Panc1 (cell line): Measurements from ENCODE around the gene PLA2G2C. TPM values are rescaled to one million over a fixed set of nuclear protein-coding genes. Genes with fewer than 3 reads are reported as not detected.

Experiments
- ATAC-seq: fragments of 200-7000 bp; cut with Tn5 transposase; 2 replicates; pipeline ENCODE4 v1.9.1; 2020; ENCODE audit warnings: mild to moderate bottlenecking, moderate library complexity
- BruUV-seq: library from RNA; stranded (reverse); fragments of 400-500 nt; replicated peaks from 2 replicates; lab custom pipeline; 2021; lab: Mats Ljungman, UMichigan
- CTCF ChIA-PET: fragments of 300-600 bp; sonication (Branson Sonifier 250); formaldehyde crosslinking; loops from one replicate; lab custom pipeline; 2022; ENCODE audit warnings: antibody characterized with exemption; lab: Charles Lee
- POLR2A ChIA-PET: fragments of 300-600 bp; sonication (Branson Sonifier 250); formaldehyde crosslinking; loops from one replicate; lab custom pipeline; 2022; ENCODE audit warnings: antibody characterized with exemption; lab: Charles Lee
- DNase-seq: peaks from one replicate; pipeline ENCODE4 v3.0.0-alpha.2; 2010; ENCODE audit warnings: low read depth, low spot score
- H3K27ac ChIP-seq: 2 replicates; pipeline ENCODE4 v1.5.1; 2011; ENCODE audit warnings: mild to moderate bottlenecking, low read length, inconsistent platforms
- H3K27me3 ChIP-seq: fragments of 200-500 bp; sonication (Bioruptor generic); 2 replicates; pipeline ENCODE4 v1.6.0; 2014; ENCODE audit warnings: low read length, inconsistent platforms; ENCODE audit not compliant: control insufficient read depth, insufficient read depth
- H3K36me3 ChIP-seq: fragments of 200-500 bp; sonication (Bioruptor generic); 2 replicates; pipeline ENCODE4 v1.5.1; 2014; ENCODE audit warnings: inconsistent platforms, mild to moderate bottlenecking, low read length, moderate library complexity; ENCODE audit not compliant: control insufficient read depth, insufficient read depth
- H3K4me1 ChIP-seq: 2 replicates; pipeline ENCODE4 v1.5.1; 2011; ENCODE audit warnings: inconsistent platforms, mild to moderate bottlenecking, low read length, moderate library complexity; ENCODE audit not compliant: control insufficient read depth, insufficient read depth
- H3K4me3 ChIP-seq, 2 experiments: 2 replicates each; pipeline ENCODE4 v1.5.1; 2011 to 2012; ENCODE audit warnings: low read depth in 2 of 2, low read length in 2 of 2, mild to moderate bottlenecking in 2 of 2, inconsistent platforms in 1 of 2, moderate library complexity in 1 of 2
- H3K9me3 ChIP-seq: fragments of 200-500 bp; sonication (Bioruptor generic); 2 replicates; pipeline ENCODE4 v1.5.1; 2014; ENCODE audit warnings: low read depth, mild to moderate bottlenecking, inconsistent platforms, low read length, moderate library complexity; ENCODE audit not compliant: control insufficient read depth, insufficient read depth
- POLR2AphosphoS5 ChIP-seq: IDR thresholded peaks from 2 replicates; pipeline ENCODE4 v1.6.1; 2012; ENCODE audit warnings: mild to moderate bottlenecking, low read depth, low read length, moderate library complexity
- SIN3A ChIP-seq: IDR thresholded peaks from 2 replicates; pipeline ENCODE4 v1.6.1; 2012; ENCODE audit warnings: low read depth, mild to moderate bottlenecking, low read length, moderate library complexity, borderline replicate concordance; ENCODE audit not compliant: insufficient read depth
- TCF7L2 ChIP-seq: IDR thresholded peaks from 2 replicates; pipeline ENCODE4 v1.6.1; 2011; ENCODE audit warnings: mild to moderate bottlenecking, low read depth, low read length, inconsistent platforms
- in situ Hi-C: cut with HindIII; loops from 2 replicates; pipeline ENCODE4 v1.10.0; 2016; ENCODE audit warnings: low sequenced_read_pairs, low pct_unique_long_range_greater_than_20kb
- intact Hi-C: fragments of 100-400 bp; cut with micrococcal nuclease; formaldehyde crosslinking; loops from one replicate; pipeline ENCODE4 v1.10.0; 2022; ENCODE audit not compliant: unreplicated experiment
- total RNA-seq: library from RNA; stranded (reverse); gene quantifications from one replicate; pipeline ENCODE4 v1.2.1, GENCODE V29; 2021; ENCODE audit not compliant: unreplicated experiment
- TF ChIP-seq, protein P1 (sequence below), 2 experiments: IDR thresholded peaks; 2 replicates each; pipeline ENCODE4 v1.6.1; 2011 to 2012; ENCODE audit warnings: low read depth in 2 of 2, control low read depth in 1 of 2, low read length in 1 of 2, mild to moderate bottlenecking in 1 of 2, moderate library complexity in 1 of 2; ENCODE audit not compliant: insufficient read depth in 1 of 2
- TF ChIP-seq, protein P2 (sequence below): fragments of 450-650 bp; IDR thresholded peaks from 2 replicates; pipeline ENCODE4 v1.5.1; 2017; ENCODE audit warnings: mild to moderate bottlenecking

Gene PLA2G2C
- total RNA-seq, 1 experiment from 2014 or later = not detected

DNA sequence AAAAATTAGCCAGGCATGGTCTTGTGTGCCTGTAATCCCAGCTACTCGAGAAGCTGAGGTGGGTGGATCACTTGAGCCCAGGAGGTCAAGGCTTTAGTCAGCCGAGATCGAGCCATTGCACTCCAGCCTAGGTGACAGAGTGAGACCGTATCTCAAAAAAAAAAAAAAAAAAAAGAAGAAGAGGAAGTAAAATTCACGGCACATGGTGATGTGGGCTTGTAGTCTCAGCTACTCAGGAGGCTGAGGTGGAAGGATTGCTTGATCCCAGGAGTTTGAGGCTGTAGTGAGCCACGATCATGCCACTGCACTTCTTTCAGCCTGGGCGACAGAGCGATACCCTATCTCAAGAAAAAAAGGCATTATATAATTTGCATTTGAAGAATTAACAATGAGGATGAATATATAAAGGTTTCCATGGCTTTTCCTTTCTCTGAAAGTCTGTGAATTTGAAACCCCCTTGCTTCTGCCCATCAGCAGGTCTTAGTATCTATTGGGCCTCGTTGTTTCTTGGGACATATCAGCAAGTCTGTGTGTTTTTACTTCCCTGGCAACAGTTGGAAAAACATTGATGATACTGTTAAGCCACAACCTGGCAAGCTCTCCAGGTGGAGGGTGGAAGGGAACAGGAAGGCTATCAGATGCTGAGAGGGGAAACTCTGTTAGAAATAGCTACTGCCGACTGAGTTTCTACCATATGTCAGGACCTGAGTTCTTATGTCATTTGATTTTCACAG is 62.4 kb downstream of the PLA2G2C start:
- DNase-seq (no peak), ATAC-seq (no peak)
- H3K36me3 ChIP-seq = no peaks in the 10 kb centered on the region
- H3K9me3 ChIP-seq = no peaks in the 10 kb centered on the region
- BruUV-seq = no TSS peak
- intact Hi-C loops (no loop called here), in situ Hi-C loops (no loop called here)
- peaks cover 12% of the 10 kb centered on the region for H3K27me3 ChIP-seq
- TF ChIP-seq, protein P1, sequence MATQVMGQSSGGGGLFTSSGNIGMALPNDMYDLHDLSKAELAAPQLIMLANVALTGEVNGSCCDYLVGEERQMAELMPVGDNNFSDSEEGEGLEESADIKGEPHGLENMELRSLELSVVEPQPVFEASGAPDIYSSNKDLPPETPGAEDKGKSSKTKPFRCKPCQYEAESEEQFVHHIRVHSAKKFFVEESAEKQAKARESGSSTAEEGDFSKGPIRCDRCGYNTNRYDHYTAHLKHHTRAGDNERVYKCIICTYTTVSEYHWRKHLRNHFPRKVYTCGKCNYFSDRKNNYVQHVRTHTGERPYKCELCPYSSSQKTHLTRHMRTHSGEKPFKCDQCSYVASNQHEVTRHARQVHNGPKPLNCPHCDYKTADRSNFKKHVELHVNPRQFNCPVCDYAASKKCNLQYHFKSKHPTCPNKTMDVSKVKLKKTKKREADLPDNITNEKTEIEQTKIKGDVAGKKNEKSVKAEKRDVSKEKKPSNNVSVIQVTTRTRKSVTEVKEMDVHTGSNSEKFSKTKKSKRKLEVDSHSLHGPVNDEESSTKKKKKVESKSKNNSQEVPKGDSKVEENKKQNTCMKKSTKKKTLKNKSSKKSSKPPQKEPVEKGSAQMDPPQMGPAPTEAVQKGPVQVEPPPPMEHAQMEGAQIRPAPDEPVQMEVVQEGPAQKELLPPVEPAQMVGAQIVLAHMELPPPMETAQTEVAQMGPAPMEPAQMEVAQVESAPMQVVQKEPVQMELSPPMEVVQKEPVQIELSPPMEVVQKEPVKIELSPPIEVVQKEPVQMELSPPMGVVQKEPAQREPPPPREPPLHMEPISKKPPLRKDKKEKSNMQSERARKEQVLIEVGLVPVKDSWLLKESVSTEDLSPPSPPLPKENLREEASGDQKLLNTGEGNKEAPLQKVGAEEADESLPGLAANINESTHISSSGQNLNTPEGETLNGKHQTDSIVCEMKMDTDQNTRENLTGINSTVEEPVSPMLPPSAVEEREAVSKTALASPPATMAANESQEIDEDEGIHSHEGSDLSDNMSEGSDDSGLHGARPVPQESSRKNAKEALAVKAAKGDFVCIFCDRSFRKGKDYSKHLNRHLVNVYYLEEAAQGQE (IDR thresholded peaks at IDR 0.05; ENCODE audit: insufficient read depth in 1 of 2, low read depth in 2 of 2, low read length in 1 of 2) = no peak
- no peak for TF ChIP-seq SIN3A
- POLR2A ChIA-PET = no interaction called here
- CTCF ChIA-PET = interaction anchor here (0.6 kb wide), 1 partner anchor 64 kb away, joined by 11 read pairs; no protein-coding TSS in a partner anchor
- no peaks in the 10 kb centered on the region; the same call in 1 of the 2 replicates for H3K4me1 ChIP-seq
- H3K27ac ChIP-seq = no peak overlapping the region
- no peak overlapping the region for H3K4me3 ChIP-seq

GRCh38 chr1:20120796-20121195 is 65.5 kb downstream of the PLA2G2C start:
- BruUV-seq = no TSS peak

More at GRCh38 chr1:20120796-20121195, 65.5 kb downstream of the PLA2G2C start:
- no peaks in the 10 kb centered on the region for H3K9me3 ChIP-seq
- DNase-seq (no peak), ATAC-seq (no peak)
- H3K27me3 ChIP-seq = peaks cover 16% of the 10 kb centered on the region
- intact Hi-C loops (no loop called here), in situ Hi-C loops (no loop called here)
- ChIA-PET POLR2A (interaction anchor here (0.5 kb wide), 1 partner anchor 11 kb away, joined by 3 read pairs; no protein-coding TSS in a partner anchor), CTCF (no interaction called here)
- no peak overlapping the region for H3K4me3 ChIP-seq
- no peak for TF ChIP-seq SIN3A
- TF ChIP-seq, protein P1 (IDR thresholded peaks at IDR 0.05; ENCODE audit: insufficient read depth in 1 of 2, low read depth in 2 of 2, low read length in 1 of 2) = no peak
- TF ChIP-seq TCF7L2 = no peak
- TF ChIP-seq, protein P2, sequence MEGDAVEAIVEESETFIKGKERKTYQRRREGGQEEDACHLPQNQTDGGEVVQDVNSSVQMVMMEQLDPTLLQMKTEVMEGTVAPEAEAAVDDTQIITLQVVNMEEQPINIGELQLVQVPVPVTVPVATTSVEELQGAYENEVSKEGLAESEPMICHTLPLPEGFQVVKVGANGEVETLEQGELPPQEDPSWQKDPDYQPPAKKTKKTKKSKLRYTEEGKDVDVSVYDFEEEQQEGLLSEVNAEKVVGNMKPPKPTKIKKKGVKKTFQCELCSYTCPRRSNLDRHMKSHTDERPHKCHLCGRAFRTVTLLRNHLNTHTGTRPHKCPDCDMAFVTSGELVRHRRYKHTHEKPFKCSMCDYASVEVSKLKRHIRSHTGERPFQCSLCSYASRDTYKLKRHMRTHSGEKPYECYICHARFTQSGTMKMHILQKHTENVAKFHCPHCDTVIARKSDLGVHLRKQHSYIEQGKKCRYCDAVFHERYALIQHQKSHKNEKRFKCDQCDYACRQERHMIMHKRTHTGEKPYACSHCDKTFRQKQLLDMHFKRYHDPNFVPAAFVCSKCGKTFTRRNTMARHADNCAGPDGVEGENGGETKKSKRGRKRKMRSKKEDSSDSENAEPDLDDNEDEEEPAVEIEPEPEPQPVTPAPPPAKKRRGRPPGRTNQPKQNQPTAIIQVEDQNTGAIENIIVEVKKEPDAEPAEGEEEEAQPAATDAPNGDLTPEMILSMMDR = no peak
- TF ChIP-seq POLR2AphosphoS5 = no peak
- no peaks in the 10 kb centered on the region; the same call in 1 of the 2 replicates for H3K4me1 ChIP-seq
- no peaks in the 10 kb centered on the region for H3K36me3 ChIP-seq
- H3K27ac ChIP-seq = no peak overlapping the region
